Measurements from ENCODE around the gene MRPS12. TPM values are rescaled to one million over a fixed set of nuclear protein-coding genes. Genes with fewer than 3 reads are reported as not detected.

The MRPS12 gene
- total and polyA plus RNA-seq, 9 of the 15 experiments (the other 6 are each of a cell fraction or from before 2014, with no cell fraction given): 8.1 to 174 (median 52.0) TPM

GRCh38 chr19:38912600-38913514 is 17.9 kb upstream of the MRPS12 start:
- Histone ChIP-seq H3K4me2 (ENCODE audit: insufficient read depth, low read length) (no peak overlapping the region), H3K9me3 (replicated peaks; ENCODE audit: control insufficient read depth, insufficient read depth, low read depth, low read length) (no peaks in the 10 kb centered on the region), H3K9me1 (ENCODE audit: control insufficient read depth, insufficient read depth, low read length) (no peaks in the 10 kb centered on the region), H4K20me1 (replicated peaks; ENCODE audit: control insufficient read depth, insufficient read depth, low read length) (no peaks in the 10 kb centered on the region), H3K4me3 (no peak overlapping the region), H3K9ac (ENCODE audit: insufficient read depth in 1 of 2, low read depth in 2 of 2, low read length in 2 of 2) (0 out of 4 replicates have a peak overlapping the region, but pooled peaks of 1 of the 2 experiments have one; percentile 54), H3K4me1 (replicated peaks in 1 of 2; ENCODE audit: control insufficient read depth in 2 of 2, insufficient read depth in 2 of 2, low read length in 2 of 2) (peaks cover 0 to 44% of the 10 kb centered on the region in 2 experiments; a peak in 3 of 5 replicates), H3K27ac (ENCODE audit: extremely low read depth, low read depth, low read length) (no peak overlapping the region), H3K79me2 (ENCODE audit: control insufficient read depth, insufficient read depth, low read length) (no peaks in the 10 kb centered on the region), H3K27me3 (ENCODE audit: control insufficient read depth in 2 of 2, insufficient read depth in 2 of 2, low read length in 2 of 2) (no peaks in the 10 kb centered on the region), H3K36me3 (ENCODE audit: control insufficient read depth, insufficient read depth, low read length) (no peaks in the 10 kb centered on the region), H2AFZ (ENCODE audit: low read depth, low read length) (no peak overlapping the region)
- TF ChIP-seq CXXC5 (CRISPR knock-in tag; IDR thresholded peaks at IDR 0.05): no peak
- no peak for TF ChIP-seq RFX7 (CRISPR knock-in tag; IDR thresholded peaks at IDR 0.05)
- 0 out of 2 replicates have a peak, but pooled peaks have one; percentile 20 for TF ChIP-seq SPI1 (IDR thresholded peaks at IDR 0.05; ENCODE audit: borderline replicate concordance, low read depth, low read length)
- TF ChIP-seq TAF1 (IDR thresholded peaks at IDR 0.05; ENCODE audit: control insufficient read depth, extremely low read depth, insufficient read depth, low read length, severe bottlenecking): no peak
- TF ChIP-seq POLR2A (conservative IDR thresholded peaks at IDR 0.05): 0 out of 2 replicates have a peak, but pooled peaks have one; percentile 18
- no peak for TF ChIP-seq ZNF785 (CRISPR knock-in tag; IDR thresholded peaks at IDR 0.05)
- ChIA-PET POLR2A (no interaction called here), CTCF (ENCODE audit: low intra/inter-chr PET ratio) (no interaction called here)
- in situ Hi-C loops (cut with MboI): no loop called here
- intact Hi-C loops (cut with micrococcal nuclease): no loop called here
- ATAC-seq (no peak), FAIRE-seq (no peak), DNase-seq (ENCODE audit: extremely low read depth in 1 of 4, low spot score in 3 of 4) (no peak)
- no TSS peak for BruUV-seq (replicated peaks)
- WGBS (ENCODE audit: insufficient coverage, low coverage, missing lambda C conversion rate): 82% methylated on average over 11 of the region's 12 CpGs
